ENCODE data around the gene CD1D. TPM values are rescaled to one million over a fixed set of nuclear protein-coding genes. Genes with fewer than 3 reads are reported as not detected.
A peak's percentile ranks its signal among the peaks of the same experiment; 100 is the strongest.

CD1D gene
- polyA plus RNA-seq, 1 of the 3 experiments (the other 2 are of a cell fraction) = not detected

DNA sequence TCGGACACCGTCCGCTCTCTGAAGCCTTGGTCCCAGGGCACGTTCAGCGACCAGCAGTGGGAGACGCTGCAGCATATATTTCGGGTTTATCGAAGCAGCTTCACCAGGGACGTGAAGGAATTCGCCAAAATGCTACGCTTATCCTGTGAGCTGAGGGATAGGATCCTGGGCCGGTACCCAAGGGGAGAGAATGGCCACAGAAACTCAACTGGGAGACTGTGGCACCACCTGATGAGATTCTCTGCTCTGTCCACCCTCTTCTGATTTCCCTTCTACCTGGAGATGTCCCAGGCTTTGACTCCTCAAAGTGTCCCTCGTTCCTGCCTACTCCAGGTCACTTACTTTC lies 855 bp downstream of the CD1D start:
- ChIA-PET POLR2A (no interaction called here), CTCF (interaction anchor here (1.0 kb wide), 1 partner anchor 22 kb away, joined by 4 read pairs; no protein-coding TSS in a partner anchor)
- Histone ChIP-seq H3K27me3 (ENCODE audit: insufficient read depth) (peaks cover 79% of the 10 kb centered on the region), H3K27ac (ENCODE audit: low read depth in 2 of 2, low read length in 1 of 2) (no peak overlapping the region), H3K9me3 (no peaks in the 10 kb centered on the region), H4K20me1 (ENCODE audit: insufficient read depth) (no peaks in the 10 kb centered on the region), H3F3A (replicated peaks; ENCODE audit: insufficient read depth) (no peaks in the 10 kb centered on the region), H3K9me2 (no peaks in the 10 kb centered on the region), H3K36me3 (replicated peaks in 1 of 2; ENCODE audit: control insufficient read depth in 1 of 2, insufficient read depth in 2 of 2, low read length in 1 of 2) (no peaks in the 10 kb centered on the region), H3K4me3 (ENCODE audit: low read depth in 2 of 2, low read length in 1 of 2) (no peak overlapping the region), H3K4me1 (ENCODE audit: control insufficient read depth in 1 of 2, insufficient read depth in 2 of 2, low read depth in 1 of 2, low read length in 1 of 2) (peaks cover 0 to 3% of the 10 kb centered on the region in 2 experiments; a peak in 2 of 4 replicates), H3K79me2 (ENCODE audit: insufficient read depth) (no peaks in the 10 kb centered on the region), H2AFZ (ENCODE audit: low read depth) (0 out of 2 replicates have a peak overlapping the region, but pooled peaks have one; percentile 43), H3K4me2 (peak overlapping the region; percentile 66; the same call in 1 of the 2 replicates), H3K9ac (no peak overlapping the region)
- WGBS (ENCODE audit: low lambda C conversion rate) = 13% methylated on average over 13 of the region's 13 CpGs
- no peak for DNase-seq
- TF ChIP-seq, protein P1, sequence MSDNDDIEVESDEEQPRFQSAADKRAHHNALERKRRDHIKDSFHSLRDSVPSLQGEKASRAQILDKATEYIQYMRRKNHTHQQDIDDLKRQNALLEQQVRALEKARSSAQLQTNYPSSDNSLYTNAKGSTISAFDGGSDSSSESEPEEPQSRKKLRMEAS (IDR thresholded peaks at IDR 0.05; ENCODE audit: low read depth) = no peak

DNA sequence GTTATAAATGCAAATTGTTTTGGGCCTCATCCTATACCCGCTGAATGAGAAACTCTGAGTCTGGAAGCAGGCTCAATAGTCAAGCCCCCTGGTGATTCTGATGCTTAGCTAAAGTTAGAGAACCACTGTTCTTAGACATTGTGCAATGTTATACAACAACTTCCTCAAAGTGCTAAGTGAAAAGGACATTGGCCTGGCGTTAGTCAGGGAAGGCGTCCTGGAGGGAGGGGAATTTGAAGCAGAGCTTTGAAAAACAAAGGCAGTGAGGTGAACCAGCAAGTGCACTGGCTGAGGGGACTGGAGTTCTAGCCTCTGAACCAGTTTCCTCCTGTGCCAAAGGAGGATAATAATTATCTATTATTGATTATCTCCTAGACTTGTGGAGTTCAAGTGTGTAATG lies 5.1 kb downstream of the CD1D start:
- ChIA-PET CTCF (interaction anchor here (0.9 to 1.0 kb wide), 2 partner anchors 12 to 18 kb away, joined by 3 read pairs; no protein-coding TSS in a partner anchor), POLR2A (no interaction called here)
- TF ChIP-seq, protein P2, sequence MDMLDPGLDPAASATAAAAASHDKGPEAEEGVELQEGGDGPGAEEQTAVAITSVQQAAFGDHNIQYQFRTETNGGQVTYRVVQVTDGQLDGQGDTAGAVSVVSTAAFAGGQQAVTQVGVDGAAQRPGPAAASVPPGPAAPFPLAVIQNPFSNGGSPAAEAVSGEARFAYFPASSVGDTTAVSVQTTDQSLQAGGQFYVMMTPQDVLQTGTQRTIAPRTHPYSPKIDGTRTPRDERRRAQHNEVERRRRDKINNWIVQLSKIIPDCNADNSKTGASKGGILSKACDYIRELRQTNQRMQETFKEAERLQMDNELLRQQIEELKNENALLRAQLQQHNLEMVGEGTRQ (IDR thresholded peaks at IDR 0.05; ENCODE audit: borderline replicate concordance, low read depth, low read length) = no peak
- TF ChIP-seq RAD21 (IDR thresholded peaks at IDR 0.05; ENCODE audit: low read length) = no peak
- no peak for TF ChIP-seq TEAD4 (IDR thresholded peaks at IDR 0.05; ENCODE audit: borderline replicate concordance, insufficient read depth)
- H3K9ac ChIP-seq = no peak overlapping the region
- H3K79me2 ChIP-seq (ENCODE audit: insufficient read depth) = no peaks in the 10 kb centered on the region
- H3F3A ChIP-seq (replicated peaks; ENCODE audit: insufficient read depth) = no peaks in the 10 kb centered on the region
- 4% methylated on average over 3 of the region's 3 CpGs for WGBS (ENCODE audit: low lambda C conversion rate)
- H3K36me3 ChIP-seq (replicated peaks in 1 of 2; ENCODE audit: control insufficient read depth in 1 of 2, insufficient read depth in 2 of 2, low read length in 1 of 2) = no peaks in the 10 kb centered on the region
- no peak overlapping the region for H2AFZ ChIP-seq (ENCODE audit: low read depth)
- H3K4me2 ChIP-seq = no peak overlapping the region
- no peak for DNase-seq
- H3K9me2 ChIP-seq = no peaks in the 10 kb centered on the region
- no peak overlapping the region for H3K4me3 ChIP-seq (ENCODE audit: low read depth in 2 of 2, low read length in 1 of 2)
- no peaks in the 10 kb centered on the region for H3K9me3 ChIP-seq
- H4K20me1 ChIP-seq (ENCODE audit: insufficient read depth) = no peaks in the 10 kb centered on the region
- peaks cover 44% of the 10 kb centered on the region for H3K27me3 ChIP-seq (ENCODE audit: insufficient read depth)
- no peak overlapping the region for H3K27ac ChIP-seq (ENCODE audit: low read depth in 2 of 2, low read length in 1 of 2)
- H3K4me1 ChIP-seq (ENCODE audit: control insufficient read depth in 1 of 2, insufficient read depth in 2 of 2, low read depth in 1 of 2, low read length in 1 of 2) = peaks cover 0 to 5% of the 10 kb centered on the region in 2 experiments; a peak in 1 of 4 replicates

DNA sequence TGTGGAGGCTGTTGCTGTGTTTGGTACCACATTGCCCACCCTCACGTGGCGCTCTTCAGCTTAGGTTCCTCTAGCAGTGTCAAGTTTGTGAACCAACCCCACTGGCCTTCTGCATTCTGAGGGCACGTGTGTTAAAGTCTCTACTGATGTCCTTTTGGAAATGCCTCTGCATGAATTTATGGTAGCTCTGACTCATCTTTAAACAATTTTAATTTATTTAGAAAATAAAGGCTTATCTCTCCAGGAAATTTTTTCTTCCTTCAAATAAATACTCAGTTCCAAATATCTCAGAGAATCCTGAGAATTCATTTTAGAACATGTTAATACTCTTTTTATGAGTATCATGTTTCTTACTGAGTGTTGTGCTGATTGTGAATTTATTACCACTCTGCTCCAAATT lies 5.5 kb downstream of the CD1D start:
- no peak overlapping the region for H3K4me3 ChIP-seq (ENCODE audit: low read depth in 2 of 2, low read length in 1 of 2)
- CTCF ChIA-PET = interaction anchor here (1.0 kb wide), 1 partner anchor 12 kb away, joined by 3 read pairs; no protein-coding TSS in a partner anchor
- peaks cover 40% of the 10 kb centered on the region for H3K27me3 ChIP-seq (ENCODE audit: insufficient read depth)
- WGBS (ENCODE audit: low lambda C conversion rate) = 3% methylated on average over 3 of the region's 3 CpGs
- H3K9me2 ChIP-seq = no peaks in the 10 kb centered on the region
- no peaks in the 10 kb centered on the region for H3K79me2 ChIP-seq (ENCODE audit: insufficient read depth)
- no peak for DNase-seq
- H2AFZ ChIP-seq (ENCODE audit: low read depth) = no peak overlapping the region
- H3K4me2 ChIP-seq = no peak overlapping the region
- H3F3A ChIP-seq (replicated peaks; ENCODE audit: insufficient read depth) = no peaks in the 10 kb centered on the region
- H3K4me1 ChIP-seq (ENCODE audit: control insufficient read depth in 1 of 2, insufficient read depth in 2 of 2, low read depth in 1 of 2, low read length in 1 of 2) = peaks cover 0 to 5% of the 10 kb centered on the region in 2 experiments; a peak in 1 of 4 replicates
- H3K36me3 ChIP-seq (replicated peaks in 1 of 2; ENCODE audit: control insufficient read depth in 1 of 2, insufficient read depth in 2 of 2, low read length in 1 of 2) = no peaks in the 10 kb centered on the region
- POLR2A ChIA-PET = no interaction called here
- no peaks in the 10 kb centered on the region for H4K20me1 ChIP-seq (ENCODE audit: insufficient read depth)
- no peak overlapping the region for H3K9ac ChIP-seq
- H3K27ac ChIP-seq (ENCODE audit: low read depth in 2 of 2, low read length in 1 of 2) = no peak overlapping the region
- H3K9me3 ChIP-seq = no peaks in the 10 kb centered on the region
- TF ChIP-seq, protein P3, sequence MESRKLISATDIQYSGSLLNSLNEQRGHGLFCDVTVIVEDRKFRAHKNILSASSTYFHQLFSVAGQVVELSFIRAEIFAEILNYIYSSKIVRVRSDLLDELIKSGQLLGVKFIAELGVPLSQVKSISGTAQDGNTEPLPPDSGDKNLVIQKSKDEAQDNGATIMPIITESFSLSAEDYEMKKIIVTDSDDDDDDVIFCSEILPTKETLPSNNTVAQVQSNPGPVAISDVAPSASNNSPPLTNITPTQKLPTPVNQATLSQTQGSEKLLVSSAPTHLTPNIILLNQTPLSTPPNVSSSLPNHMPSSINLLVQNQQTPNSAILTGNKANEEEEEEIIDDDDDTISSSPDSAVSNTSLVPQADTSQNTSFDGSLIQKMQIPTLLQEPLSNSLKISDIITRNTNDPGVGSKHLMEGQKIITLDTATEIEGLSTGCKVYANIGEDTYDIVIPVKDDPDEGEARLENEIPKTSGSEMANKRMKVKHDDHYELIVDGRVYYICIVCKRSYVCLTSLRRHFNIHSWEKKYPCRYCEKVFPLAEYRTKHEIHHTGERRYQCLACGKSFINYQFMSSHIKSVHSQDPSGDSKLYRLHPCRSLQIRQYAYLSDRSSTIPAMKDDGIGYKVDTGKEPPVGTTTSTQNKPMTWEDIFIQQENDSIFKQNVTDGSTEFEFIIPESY (IDR thresholded peaks at IDR 0.05; ENCODE audit: borderline replicate concordance, low read depth) = no peak
- TF ChIP-seq RXRA (IDR thresholded peaks at IDR 0.05; ENCODE audit: borderline replicate concordance, low read depth) (no peak), GATA2 (CRISPR knock-in tag; IDR thresholded peaks at IDR 0.05) (no peak), MXI1 (IDR thresholded peaks at IDR 0.05; ENCODE audit: low read depth, low read length) (no peak), FOXM1 (IDR thresholded peaks at IDR 0.05; ENCODE audit: low read depth) (no peak), EP300 (IDR thresholded peaks at IDR 0.05; ENCODE audit: borderline replicate concordance in 1 of 2, low read depth in 1 of 2, low read length in 1 of 2) (no peak), JUND (IDR thresholded peaks at IDR 0.05) (no peak), MEF2A (IDR thresholded peaks at IDR 0.05; ENCODE audit: borderline replicate concordance, low read depth) (no peak), CHD2 (IDR thresholded peaks at IDR 0.05; ENCODE audit: low read length, partially characterized antibody) (no peak), YY1 (IDR thresholded peaks at IDR 0.05; ENCODE audit: low read depth) (no peak), NFIC (IDR thresholded peaks at IDR 0.05; ENCODE audit: borderline replicate concordance) (no peak), FOXJ3 (CRISPR knock-in tag; IDR thresholded peaks at IDR 0.05) (no peak)
- TF ChIP-seq, protein P2 (IDR thresholded peaks at IDR 0.05; ENCODE audit: borderline replicate concordance, low read depth, low read length) = no peak
- TF ChIP-seq, protein P4, sequence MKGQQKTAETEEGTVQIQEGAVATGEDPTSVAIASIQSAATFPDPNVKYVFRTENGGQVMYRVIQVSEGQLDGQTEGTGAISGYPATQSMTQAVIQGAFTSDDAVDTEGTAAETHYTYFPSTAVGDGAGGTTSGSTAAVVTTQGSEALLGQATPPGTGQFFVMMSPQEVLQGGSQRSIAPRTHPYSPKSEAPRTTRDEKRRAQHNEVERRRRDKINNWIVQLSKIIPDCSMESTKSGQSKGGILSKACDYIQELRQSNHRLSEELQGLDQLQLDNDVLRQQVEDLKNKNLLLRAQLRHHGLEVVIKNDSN (IDR thresholded peaks at IDR 0.05; ENCODE audit: borderline replicate concordance, low read depth) = no peak

Data from SK-N-SH (cell line).